ENCODE measurements around the gene NF1.
"Not testable (repeated sequence)": the region's sequence is repeated elsewhere in the genome, so short reads cannot be mapped to it uniquely, and the experiment has no call there.

NF1 gene

DNA sequence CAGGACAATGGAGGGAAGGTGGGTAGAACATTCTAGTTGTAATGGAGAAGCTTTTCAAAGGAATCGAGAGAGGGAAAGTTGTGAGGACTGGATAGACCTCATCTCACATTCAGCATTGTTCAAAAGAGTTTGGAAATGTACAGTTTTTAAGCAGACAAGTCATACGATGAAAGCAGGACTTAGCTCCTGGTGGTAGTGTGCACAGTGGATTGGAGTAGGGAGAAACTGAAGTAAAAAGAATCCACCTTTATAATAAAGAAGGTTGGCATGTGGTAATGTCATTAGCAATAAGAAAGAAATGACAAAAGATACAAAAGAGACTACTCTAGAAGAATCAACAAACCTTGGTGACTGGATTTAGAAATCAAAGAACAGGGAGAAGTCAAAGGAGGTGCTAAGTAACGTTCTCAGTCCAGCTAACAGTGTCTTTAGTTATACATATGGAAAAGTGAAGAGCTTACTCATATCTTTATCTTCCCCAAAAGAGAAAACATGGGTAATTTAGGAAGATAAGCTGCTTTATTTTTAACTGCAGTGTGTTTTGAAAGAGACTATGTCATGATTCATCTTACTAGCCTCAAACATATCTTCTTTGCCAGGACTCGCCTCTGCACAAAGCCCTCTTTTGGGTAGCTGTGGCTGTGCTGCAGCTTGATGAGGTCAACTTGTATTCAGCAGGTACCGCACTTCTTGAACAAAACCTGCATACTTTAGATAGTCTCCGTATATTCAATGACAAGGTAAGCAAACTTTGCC, 245.3 kb downstream of the NF1 start:
- DNase-seq: no peak

- not testable (repeated sequence) for DNase-seq
These were observed 250.5 kb downstream of the NF1 start for GRCh38 chr17:31345191-31345747.

DNA sequence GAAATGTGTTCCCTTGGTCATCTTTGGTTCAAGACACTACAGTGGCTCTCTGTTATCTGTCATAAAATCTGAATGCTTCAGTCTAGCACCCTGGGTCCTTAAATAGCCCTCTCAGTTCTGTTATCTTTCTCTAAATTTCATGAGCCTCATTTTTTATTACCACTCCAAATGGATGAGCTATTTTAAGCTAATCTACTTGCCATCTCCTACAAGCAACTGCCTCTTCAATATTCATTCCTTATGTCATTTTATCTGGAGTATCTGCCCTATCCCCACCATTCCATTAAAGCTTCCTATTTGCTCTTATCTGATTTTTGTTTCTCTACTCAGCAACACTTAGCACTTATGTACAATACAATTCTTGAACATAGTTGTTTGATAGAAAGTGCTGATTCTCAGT, 254.7 kb downstream of the NF1 start:
- no peak for DNase-seq

DNA sequence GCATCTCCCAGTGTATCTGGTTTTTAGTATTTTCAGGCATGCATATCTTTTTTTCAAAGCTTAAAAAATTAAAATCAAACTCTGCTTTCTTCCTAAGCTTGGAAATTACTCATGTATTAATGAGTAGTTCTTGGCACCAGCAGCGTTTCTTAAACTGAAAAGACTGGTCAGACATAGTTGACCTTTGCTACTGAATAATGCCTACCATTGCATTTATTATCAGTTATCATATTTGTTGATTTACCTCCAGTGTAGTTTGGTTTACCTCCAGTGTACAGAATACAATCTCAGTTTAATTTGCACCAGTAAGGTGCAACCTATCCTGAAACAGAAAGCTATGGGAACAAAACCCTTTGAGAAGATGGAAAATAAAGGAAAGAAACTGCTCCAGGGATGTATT, 261.2 kb downstream of the NF1 start:
- no peak for DNase-seq

DNA sequence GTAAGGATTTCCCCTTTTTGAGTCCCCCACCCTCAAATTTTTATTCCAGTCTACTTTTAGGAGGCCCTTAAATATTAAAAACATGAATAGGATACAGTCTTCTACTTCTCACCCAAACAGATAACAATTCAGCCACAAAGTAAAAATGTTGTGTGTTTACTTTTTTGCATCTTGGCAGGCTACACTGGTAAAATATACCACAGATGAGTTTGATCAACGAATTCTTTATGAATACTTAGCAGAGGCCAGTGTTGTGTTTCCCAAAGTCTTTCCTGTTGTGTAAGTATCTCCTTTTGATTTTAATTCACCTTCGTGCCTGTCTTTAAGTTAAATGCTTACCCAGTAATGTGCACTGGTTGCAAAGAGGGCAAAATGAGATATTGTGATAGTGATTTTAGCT, 262.3 kb downstream of the NF1 start:
- DNase-seq: no peak

DNA sequence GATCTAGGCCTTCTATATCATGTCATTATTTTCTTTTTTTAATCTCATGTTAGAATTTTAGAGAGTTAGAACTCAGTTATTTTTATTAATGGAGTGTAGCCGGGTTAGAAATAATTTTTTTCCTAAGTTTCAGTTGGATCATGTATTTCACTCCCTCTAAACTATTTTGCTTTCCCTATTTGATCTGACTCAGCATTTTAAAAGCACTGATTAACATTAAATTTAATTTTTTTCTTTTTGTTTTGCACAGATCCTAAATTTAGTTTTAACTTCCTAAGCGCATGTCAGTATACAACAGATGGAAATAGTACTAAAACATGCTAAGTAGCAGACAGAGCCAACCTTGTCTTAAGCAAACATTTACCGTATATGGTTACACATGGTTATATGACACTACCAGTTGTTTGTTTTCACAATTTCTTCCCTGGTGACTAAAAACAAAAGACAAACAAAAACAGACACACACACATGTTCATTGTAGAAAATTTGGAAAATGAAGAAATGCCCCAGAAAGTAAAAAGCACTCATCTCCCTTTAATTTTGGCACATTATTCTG, 263.1 kb downstream of the NF1 start:
- no peak for DNase-seq

GRCh38 chr17:31364012-31364411, 269.2 kb downstream of the NF1 start:
- DNase-seq: no peak

GRCh38 chr17:31366088-31366487, 271.3 kb downstream of the NF1 start:
- no peak for DNase-seq

DNA sequence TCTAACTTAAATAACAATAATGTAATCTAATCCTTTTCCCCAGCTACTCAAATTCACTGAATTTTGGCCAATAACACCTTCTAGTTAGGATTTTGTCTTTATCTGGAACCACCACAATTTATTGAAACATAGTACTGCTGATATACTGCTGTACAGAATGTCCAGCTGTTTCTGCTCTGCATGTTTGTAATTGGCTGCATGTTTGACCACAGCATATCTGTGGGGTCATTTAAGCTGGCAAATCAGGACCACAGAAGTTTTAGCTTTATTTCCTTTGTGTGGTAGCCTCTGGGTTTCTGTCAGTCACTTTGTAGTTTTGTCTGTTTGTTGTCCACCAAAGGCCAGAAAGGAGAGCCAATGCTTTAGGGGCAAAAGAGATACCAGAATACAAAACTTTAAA, 274.5 kb downstream of the NF1 start:
- DNase-seq: no peak

DNA sequence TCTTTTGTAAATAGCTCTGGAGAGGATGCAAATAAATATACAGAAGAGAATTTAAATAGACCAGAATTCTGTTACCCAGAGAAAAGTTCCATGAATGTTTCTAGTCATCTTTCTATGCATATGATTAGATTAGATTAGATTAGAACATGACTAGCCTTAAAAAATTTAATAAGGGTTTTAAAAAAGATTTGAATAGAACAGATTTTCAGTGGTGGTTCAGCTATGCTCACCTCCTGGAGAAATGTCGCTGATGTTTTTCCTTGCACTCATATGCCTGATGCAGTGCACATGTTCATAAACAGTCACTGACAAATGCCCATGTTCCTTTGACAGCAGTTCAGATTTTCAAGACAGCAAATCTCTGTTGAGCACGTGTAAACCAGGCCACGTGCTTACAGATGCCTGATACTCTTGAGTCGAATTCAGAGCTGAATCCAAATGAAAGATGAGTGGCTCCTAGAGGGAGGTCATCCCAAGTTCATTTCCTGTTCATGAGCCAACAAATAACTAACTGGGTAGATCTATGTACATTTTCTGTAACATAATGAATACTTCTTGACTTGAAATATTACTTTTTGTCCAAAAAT, 276.8 kb downstream of the NF1 start:
- DNase-seq: peak in 1 of 5 experiments; percentile 43

DNA sequence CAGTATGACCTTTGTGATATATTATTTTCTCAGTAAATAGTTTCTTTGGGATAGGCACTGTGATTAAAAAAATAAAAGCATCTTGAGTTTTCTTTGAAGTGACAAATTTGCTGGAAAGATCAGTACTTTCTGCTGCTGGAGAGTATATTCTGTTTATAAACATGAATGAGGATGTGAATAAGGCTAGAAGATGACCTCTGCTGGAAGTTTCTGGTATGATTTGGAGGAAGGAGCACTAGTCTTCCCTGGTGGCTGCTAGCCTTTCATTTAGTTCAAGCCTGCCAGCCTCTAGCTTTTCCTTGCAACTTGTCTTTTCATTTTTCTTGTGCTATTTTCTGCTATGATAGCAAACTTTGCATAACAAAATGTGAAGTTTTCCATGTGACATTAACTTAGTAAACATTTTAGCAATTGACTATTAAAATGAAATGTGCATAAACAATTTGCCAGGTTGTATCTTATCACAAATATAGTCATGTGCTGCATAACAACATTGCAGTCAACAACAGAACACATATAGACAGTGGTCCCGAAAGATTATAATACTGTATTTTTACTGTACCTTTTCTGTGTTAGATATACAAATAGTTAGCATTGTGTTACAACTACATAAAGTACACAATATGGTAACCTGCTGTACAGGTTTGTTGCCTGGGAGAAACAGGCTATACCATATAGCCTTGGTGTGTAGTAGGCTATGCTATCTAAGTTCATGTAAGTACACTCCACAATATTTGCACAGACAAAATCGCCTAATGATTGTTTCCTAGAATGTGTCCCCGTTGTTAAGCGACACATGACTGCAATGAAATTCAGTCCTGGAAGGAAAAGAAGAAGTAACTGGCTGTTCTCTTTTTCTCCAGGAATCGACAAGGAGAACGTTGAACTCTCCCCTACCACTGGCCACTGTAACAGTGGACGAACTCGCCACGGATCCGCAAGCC, 278.6 kb downstream of the NF1 start:
- DNase-seq: peak in 2 of 5 experiments; percentile 15 to 72

DNA sequence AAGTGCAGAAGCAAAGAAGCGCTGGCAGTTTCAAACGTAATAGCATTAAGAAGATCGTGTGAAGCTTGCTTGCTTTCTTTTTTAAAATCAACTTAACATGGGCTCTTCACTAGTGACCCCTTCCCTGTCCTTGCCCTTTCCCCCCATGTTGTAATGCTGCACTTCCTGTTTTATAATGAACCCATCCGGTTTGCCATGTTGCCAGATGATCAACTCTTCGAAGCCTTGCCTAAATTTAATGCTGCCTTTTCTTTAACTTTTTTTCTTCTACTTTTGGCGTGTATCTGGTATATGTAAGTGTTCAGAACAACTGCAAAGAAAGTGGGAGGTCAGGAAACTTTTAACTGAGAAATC, 279.3 kb downstream of the NF1 start:
- no peak for DNase-seq

DNA sequence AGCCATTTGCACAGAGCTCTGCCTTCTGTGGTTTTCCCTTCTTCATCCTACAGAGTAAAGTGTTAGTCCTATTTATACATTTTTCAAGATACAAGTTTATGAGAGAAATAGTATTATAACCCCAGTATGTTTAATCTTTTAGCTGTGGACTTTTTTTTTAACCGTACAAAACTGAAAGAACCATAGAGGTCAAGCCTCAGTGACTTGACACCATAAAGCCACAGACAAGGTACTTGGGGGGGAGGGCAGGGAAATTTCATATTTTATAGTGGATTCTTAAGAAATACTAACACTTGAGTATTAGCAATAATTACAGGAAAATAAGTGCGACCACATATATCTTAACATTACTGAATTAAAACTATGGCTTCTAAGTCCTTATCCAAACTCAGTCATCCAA, 279.7 kb downstream of the NF1 start:
- DNase-seq: no peak

DNA sequence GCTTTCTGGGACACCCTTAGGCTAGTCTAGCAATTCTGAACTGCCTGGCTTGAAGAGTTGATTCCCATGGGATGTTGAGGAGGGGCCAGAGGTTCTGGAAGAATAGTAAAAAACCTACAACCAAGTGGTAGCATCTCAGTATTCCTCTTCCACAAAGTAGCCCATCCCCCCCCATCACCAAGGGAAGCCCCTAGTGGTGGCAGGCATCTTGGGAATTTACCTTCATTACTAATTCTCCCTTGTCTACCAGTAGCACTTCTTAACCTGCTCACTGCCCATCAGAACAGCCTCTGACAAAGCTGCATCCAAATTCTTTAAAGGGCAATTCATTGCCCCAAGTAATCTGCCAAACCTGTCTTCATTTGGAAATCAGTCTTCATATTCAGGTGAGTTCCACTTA, 283.9 kb downstream of the NF1 start:
- DNase-seq: no peak

GRCh38 chr17:31379597-31380205, 284.9 kb downstream of the NF1 start:
- no peak for DNase-seq

GRCh38 chr17:31381165-31381668, 286.4 kb downstream of the NF1 start:
- DNase-seq: no peak

GRCh38 chr17:31382668-31383275, 288.0 kb downstream of the NF1 start:
- not testable (repeated sequence) for DNase-seq

DNA sequence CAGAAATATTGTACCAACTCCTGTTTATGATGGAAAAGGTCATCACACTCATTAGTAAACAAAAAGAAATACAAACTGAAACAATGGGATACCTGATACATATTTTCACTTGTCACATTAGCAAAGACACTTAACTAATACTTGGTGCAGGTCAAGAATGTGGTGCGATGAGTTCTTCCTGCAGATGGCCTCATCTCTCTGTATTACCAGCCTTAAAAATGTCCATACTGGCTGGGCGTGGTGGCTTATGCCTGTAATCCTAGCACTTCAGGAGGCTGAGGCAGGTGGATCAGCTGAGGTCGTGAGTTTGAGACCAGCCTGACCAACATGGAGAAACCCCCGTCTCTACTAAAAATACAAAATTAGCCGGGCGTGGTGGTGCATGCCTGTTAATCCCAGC, 288.7 kb downstream of the NF1 start:
- peak in 1 of 5 experiments; percentile 18 for DNase-seq

- no peak for DNase-seq
These were observed 290.9 kb downstream of the NF1 start for GRCh38 chr17:31385428-31386285.

DNA sequence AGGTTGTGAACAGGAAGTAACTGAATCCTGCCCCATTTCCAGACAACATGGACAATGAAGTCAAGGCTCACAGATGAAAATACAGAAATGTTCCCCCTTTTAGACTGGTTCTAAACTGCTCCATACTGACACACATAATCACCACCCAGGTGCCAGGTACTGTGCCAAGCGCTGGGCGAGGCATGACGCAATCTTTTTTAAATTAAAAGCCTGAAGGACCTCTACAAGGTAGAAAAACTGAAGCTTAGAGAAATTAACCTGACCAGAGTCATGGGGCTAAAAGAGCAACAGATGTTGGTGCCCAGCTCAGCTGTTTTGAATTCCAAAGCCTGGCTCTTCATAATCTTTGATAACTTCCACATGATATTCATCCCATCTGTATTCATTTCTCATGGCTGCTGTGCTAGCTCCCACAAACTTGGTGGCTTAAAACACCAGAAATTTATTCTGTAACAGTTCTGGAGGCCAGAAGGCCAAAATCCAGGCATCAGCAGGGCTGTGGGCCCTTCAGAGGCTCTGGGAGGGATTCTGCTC, 291.8 kb downstream of the NF1 start:
- DNase-seq: no peak

DNA sequence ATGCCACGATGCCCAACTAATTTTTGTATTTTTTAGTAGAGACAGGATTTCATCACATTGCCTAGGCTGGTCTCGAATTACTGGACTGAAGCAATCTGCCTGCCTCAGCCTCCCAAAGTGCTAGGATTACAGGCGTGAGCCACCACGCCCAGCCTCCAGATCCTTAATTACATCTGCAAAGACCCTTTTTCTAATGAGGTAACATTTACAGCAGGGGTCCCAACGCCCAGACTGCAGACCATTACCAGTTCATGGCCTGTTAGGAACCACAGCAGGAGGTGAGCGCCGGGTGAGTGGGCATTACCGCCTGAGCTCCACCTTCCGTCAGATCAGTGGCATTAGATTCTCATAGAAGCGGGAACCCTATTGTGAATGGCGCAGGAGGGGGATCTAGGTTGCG, 292.7 kb downstream of the NF1 start:
- DNase-seq: no peak
